Fibroblast of mammary gland (primary cell): ENCODE results near the gene EYA2.

ENCODE experiments used
- DNase-seq: peaks from one replicate; pipeline ENCODE4 v3.0.0-alpha.2; 2010; ENCODE audit warnings: low read depth
- H3K4me3 ChIP-seq: 2 replicates; pipeline ENCODE4 v1.5.1; 2011; ENCODE audit warnings: low read depth, mild to moderate bottlenecking, low read length, moderate library complexity; ENCODE audit not compliant: control insufficient read depth
- TF ChIP-seq, protein P1 (sequence below): conservative IDR thresholded peaks from 2 replicates; pipeline ENCODE4 v1.5.1; 2011; ENCODE audit warnings: low read depth, low read length, inconsistent platforms; ENCODE audit not compliant: control insufficient read depth, insufficient read depth

The EYA2 gene

GRCh38 chr20:47102629-47103028 is 208.0 kb downstream of the EYA2 start:
- DNase-seq, result peak; percentile 81
- TF ChIP-seq, protein P1, sequence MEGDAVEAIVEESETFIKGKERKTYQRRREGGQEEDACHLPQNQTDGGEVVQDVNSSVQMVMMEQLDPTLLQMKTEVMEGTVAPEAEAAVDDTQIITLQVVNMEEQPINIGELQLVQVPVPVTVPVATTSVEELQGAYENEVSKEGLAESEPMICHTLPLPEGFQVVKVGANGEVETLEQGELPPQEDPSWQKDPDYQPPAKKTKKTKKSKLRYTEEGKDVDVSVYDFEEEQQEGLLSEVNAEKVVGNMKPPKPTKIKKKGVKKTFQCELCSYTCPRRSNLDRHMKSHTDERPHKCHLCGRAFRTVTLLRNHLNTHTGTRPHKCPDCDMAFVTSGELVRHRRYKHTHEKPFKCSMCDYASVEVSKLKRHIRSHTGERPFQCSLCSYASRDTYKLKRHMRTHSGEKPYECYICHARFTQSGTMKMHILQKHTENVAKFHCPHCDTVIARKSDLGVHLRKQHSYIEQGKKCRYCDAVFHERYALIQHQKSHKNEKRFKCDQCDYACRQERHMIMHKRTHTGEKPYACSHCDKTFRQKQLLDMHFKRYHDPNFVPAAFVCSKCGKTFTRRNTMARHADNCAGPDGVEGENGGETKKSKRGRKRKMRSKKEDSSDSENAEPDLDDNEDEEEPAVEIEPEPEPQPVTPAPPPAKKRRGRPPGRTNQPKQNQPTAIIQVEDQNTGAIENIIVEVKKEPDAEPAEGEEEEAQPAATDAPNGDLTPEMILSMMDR, result no peak
- H3K4me3 ChIP-seq, result no peak overlapping the region

DNA sequence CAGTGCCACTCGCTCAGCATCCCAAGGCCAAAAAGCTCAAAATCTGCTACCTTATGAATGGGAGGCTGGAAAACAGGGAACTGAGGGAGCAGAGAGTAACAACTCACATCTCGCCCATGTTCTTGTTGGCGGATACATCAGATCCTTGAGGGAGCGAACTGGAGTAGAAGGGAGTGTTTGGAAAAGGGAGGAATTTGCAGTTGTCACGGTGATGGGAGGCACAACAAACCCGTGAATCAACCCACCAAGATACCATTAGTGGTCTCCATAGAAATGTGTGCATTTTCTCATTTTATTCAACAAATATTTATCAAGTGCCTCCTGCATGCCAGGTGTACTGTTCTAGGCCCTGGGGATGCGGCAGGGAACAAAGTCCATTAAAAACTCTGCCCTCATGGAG is 212.1 kb downstream of the EYA2 start:
- TF ChIP-seq, protein P1, result no peak
- H3K4me3 ChIP-seq, result no peak overlapping the region
- no peak for DNase-seq

GRCh38 chr20:47108994-47109393 is 214.4 kb downstream of the EYA2 start:
- H3K4me3 ChIP-seq, result no peak overlapping the region
- TF ChIP-seq, protein P1, result no peak

DNA sequence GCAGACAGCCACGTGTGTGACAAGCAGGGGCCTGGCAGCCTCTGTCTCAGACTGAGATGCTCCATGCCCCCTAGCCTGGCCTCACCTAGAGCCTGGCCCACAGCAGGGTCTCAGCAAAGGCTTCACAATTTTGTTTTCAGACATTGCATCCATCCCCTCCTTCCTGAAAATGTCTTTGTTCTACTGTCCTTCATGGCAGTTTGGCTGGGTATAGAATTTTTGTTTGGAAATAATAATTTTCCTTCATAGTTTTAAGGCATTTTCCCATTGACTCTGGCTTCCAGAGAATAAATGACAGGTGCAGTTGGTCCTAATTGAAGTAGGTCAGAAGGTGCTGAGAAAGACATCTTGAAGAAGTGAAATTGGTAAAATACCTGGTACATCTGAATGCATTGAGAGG is 216.2 kb downstream of the EYA2 start:
- TF ChIP-seq, protein P1, result no peak
- no peak overlapping the region for H3K4me3 ChIP-seq
- DNase-seq, result no peak

More at GRCh38 chr20:47108994-47109393, 214.4 kb downstream of the EYA2 start:
- no peak for DNase-seq

DNA sequence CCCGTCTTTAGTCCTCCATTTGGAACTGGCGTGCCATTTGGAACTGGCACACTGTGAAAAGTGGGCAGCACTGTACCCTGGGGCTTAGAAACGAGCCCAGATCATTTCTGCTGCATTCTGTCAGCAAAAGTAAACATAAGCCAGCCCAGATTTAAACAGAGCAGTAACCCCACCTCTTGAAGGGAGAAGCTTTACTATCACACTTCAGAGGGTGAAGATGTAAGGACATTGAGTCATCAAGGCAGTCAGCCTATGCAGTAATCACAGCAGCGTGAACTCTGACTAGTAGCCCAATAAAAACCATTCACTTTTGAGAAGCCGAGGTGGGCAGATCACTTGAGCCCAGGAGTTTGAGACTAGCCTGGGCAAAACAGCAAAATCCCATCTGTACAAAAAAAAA is 216.9 kb downstream of the EYA2 start:
- no peak overlapping the region for H3K4me3 ChIP-seq
- TF ChIP-seq, protein P1, result no peak
- no peak for DNase-seq

DNA sequence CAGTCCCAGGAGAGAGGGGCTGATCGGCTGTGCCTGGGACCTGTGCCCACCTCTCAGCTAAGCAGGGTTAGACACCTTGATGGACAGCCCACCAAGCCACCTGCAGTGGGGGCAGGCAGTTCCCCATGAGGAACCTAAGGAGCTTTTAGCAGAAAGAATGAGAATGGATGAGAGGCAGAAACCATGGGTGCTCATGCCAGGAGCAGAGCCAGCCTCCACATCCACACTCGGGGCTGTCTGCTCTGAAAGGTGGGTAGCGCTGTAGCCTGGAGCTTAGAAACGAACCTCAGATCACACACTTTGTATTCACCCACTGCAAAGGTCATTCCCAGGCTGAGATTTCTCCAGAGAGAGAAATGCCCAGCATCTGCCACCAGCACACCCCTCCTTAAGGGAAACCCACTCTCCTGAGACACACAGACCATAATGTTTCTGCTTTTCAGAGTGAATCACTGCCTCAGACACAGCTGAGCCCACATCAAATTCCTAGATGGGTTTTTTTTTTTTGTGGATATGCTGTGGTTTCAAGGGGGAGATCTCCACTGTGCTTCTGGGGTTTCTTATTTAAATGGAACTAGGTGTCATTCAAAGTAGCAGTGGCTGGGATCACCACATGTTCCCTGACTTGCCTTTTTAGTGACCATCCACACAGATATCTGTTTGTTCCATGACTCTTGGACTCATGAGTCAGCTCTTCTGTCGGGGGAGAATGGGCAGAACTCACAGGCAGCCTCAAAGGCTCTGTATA is 218.9 kb downstream of the EYA2 start:
- no peak overlapping the region for H3K4me3 ChIP-seq
- DNase-seq, result peak; percentile 56
- TF ChIP-seq, protein P1, result no peak
